SU-DHL-6 (cell line): ENCODE data around the gene GNG8.
"Not testable (repeated sequence)": the region's sequence is repeated elsewhere in the genome, so short reads cannot be mapped to it uniquely, and the experiment has no call there.

Experiments
- H2AFZ ChIP-seq: fragments of 200-600 bp; sonication (generic); 2 replicates; pipeline ENCODE4 v1.6.1; 2014; ENCODE audit warnings: low read depth, mild to moderate bottlenecking, moderate library complexity, mixed read lengths, antibody characterized with exemption, low read length; ENCODE audit not compliant: severe bottlenecking
- H3F3A ChIP-seq: fragments of 200-600 bp; shearing (Covaris generic); 2 replicates; pipeline ENCODE4 v1.6.0; 2016; ENCODE audit warnings: antibody characterized with exemption, mild to moderate bottlenecking; ENCODE audit not compliant: insufficient read depth
- H3K27ac ChIP-seq: fragments of 200-600 bp; sonication (generic); 2 replicates; pipeline ENCODE4 v1.5.1; 2016; ENCODE audit warnings: low read depth, mild to moderate bottlenecking, low read length, moderate library complexity, mixed read lengths
- H3K27me3 ChIP-seq: fragments of 200-600 bp; sonication (generic), shearing (Covaris generic); 2 replicates; pipeline ENCODE4 v1.6.0; 2014; ENCODE audit warnings: mild to moderate bottlenecking, low read length
- H3K36me3 ChIP-seq: fragments of 200-600 bp; sonication (generic); 2 replicates; pipeline ENCODE4 v1.6.1; 2014; ENCODE audit warnings: mild to moderate bottlenecking, low read length, mixed read lengths
- H3K4me2 ChIP-seq: fragments of 300-600, 200-600 bp; shearing (Covaris generic), sonication (generic); 2 replicates; pipeline ENCODE4 v1.6.0; 2014; ENCODE audit warnings: low read length, low read depth, mild to moderate bottlenecking; ENCODE audit not compliant: poor library complexity, severe bottlenecking
- H3K4me3 ChIP-seq: fragments of 200-600 bp; sonication (generic); 2 replicates; pipeline ENCODE4 v1.5.1; 2014; ENCODE audit warnings: antibody characterized with exemption, low read length, mild to moderate bottlenecking, mixed read lengths; ENCODE audit not compliant: insufficient read depth, poor library complexity, severe bottlenecking
- H3K79me2 ChIP-seq: fragments of 200-600 bp; sonication (generic); 2 replicates; pipeline ENCODE4 v1.6.1; 2014; ENCODE audit warnings: mild to moderate bottlenecking, low read length, moderate library complexity; ENCODE audit not compliant: insufficient read depth
- H3K9ac ChIP-seq: fragments of 200-600 bp; sonication (generic); 2 replicates; pipeline ENCODE4 v1.7.0; 2014; ENCODE audit warnings: mild to moderate bottlenecking, low read length
- H3K9me2 ChIP-seq: fragments of 200-600 bp; sonication (generic); replicated peaks from 2 replicates; pipeline ENCODE4 v1.6.1; 2014; ENCODE audit warnings: low read length; ENCODE audit not compliant: insufficient read depth
- H3K9me3 ChIP-seq: fragments of 200-600 bp; sonication (generic); 2 replicates; pipeline ENCODE4 v1.6.1; 2014; ENCODE audit warnings: low read length, mixed read lengths; ENCODE audit not compliant: insufficient read depth
- H4K20me1 ChIP-seq: fragments of 200-600 bp; sonication (generic); 2 replicates; pipeline ENCODE4 v1.6.1; 2014; ENCODE audit warnings: low read depth, mild to moderate bottlenecking, antibody characterized with exemption, low read length, moderate library complexity, mixed read lengths
- CTCF ChIP-seq: fragments of 200-600 bp; sonication (generic); IDR thresholded peaks from one replicate; pipeline ENCODE4 v1.5.1; 2017; ENCODE audit warnings: antibody characterized with exemption, mild to moderate bottlenecking, low read length, moderate library complexity; ENCODE audit not compliant: insufficient read depth, poor library complexity, severe bottlenecking
- EZH2phosphoT487 ChIP-seq: fragments of 200-600 bp; sonication (generic), shearing (Covaris generic); conservative IDR thresholded peaks from 2 replicates; pipeline ENCODE4 v1.6.1; 2018; ENCODE audit warnings: mild to moderate bottlenecking, antibody characterized with exemption, low read length, moderate library complexity, mixed read lengths

GNG8 gene

GRCh38 chr19:46629546-46630025 lies 6.4 kb downstream of the GNG8 start:
- Histone ChIP-seq H4K20me1 (no peaks in the 10 kb centered on the region), H3K36me3 (no peaks in the 10 kb centered on the region), H3K4me3 (no peak overlapping the region), H3K79me2 (no peaks in the 10 kb centered on the region), H3K27me3 (no peaks in the 10 kb centered on the region), H3K9me2 (no peaks in the 10 kb centered on the region), H2AFZ (no peak overlapping the region), H3F3A (no peaks in the 10 kb centered on the region), H3K9ac (no peak overlapping the region), H3K27ac (no peak overlapping the region), H3K4me2 (no peak overlapping the region), H3K9me3 (no peaks in the 10 kb centered on the region)
- TF ChIP-seq EZH2phosphoT487 = no peak
- no peak for TF ChIP-seq CTCF

- H3F3A ChIP-seq, H3K9me3 ChIP-seq, H3K4me3 ChIP-seq, H3K9me2 ChIP-seq, H3K79me2 ChIP-seq, H3K36me3 ChIP-seq, H3K4me2 ChIP-seq, H3K27ac ChIP-seq, H4K20me1 ChIP-seq, H3K9ac ChIP-seq, H3K27me3 ChIP-seq, H2AFZ ChIP-seq: not testable (repeated sequence)
Measured at GRCh38 chr19:46628970-46629369, 7.0 kb downstream of the GNG8 start.

- Histone ChIP-seq H3K4me2 (no peak overlapping the region), H3K9ac (no peak overlapping the region), H3K27me3 (no peaks in the 10 kb centered on the region), H4K20me1 (no peaks in the 10 kb centered on the region), H3K27ac (no peak overlapping the region), H2AFZ (no peak overlapping the region), H3K9me3 (no peaks in the 10 kb centered on the region), H3K36me3 (no peaks in the 10 kb centered on the region), H3K79me2 (no peaks in the 10 kb centered on the region), H3K4me3 (no peak overlapping the region), H3F3A (no peaks in the 10 kb centered on the region), H3K9me2 (no peaks in the 10 kb centered on the region)
- no peak for TF ChIP-seq EZH2phosphoT487
- TF ChIP-seq CTCF = no peak
Measured at GRCh38 chr19:46626446-46626845, 9.6 kb downstream of the GNG8 start.

- Histone ChIP-seq H3K79me2 (no peaks in the 10 kb centered on the region), H2AFZ (no peak overlapping the region), H3K27ac (no peak overlapping the region), H3K9me3 (no peaks in the 10 kb centered on the region), H3F3A (no peaks in the 10 kb centered on the region), H4K20me1 (no peaks in the 10 kb centered on the region), H3K4me3 (no peak overlapping the region), H3K36me3 (no peaks in the 10 kb centered on the region), H3K4me2 (no peak overlapping the region), H3K9me2 (no peaks in the 10 kb centered on the region), H3K27me3 (no peaks in the 10 kb centered on the region), H3K9ac (no peak overlapping the region)
- TF ChIP-seq CTCF (no peak), EZH2phosphoT487 (no peak)
Measured at GRCh38 chr19:46625731-46626130, 10.3 kb downstream of the GNG8 start.
